ENCODE results near the gene SSC5D.

SSC5D gene

GRCh38 chr19:55467236-55468053 lies 20.8 kb upstream of the SSC5D start:
- TF ChIP-seq RAD21 (IDR thresholded peaks at IDR 0.05; ENCODE audit: low read depth): peak; percentile 58; the same call in 1 of the 2 replicates
- TF ChIP-seq USF1 (IDR thresholded peaks at IDR 0.05): no peak
- no peak for TF ChIP-seq FOXM1 (IDR thresholded peaks at IDR 0.05; ENCODE audit: borderline replicate concordance, low read depth)
- TF ChIP-seq EGR1 (IDR thresholded peaks at IDR 0.05): no peak
- no peak for TF ChIP-seq CREB1 (IDR thresholded peaks at IDR 0.05; ENCODE audit: low read depth)

GRCh38 chr19:55468054-55468393 lies 20.2 kb upstream of the SSC5D start:
- TF ChIP-seq EP300 (IDR thresholded peaks at IDR 0.05; ENCODE audit: borderline replicate concordance): no peak
- no peak for TF ChIP-seq TAF1 (IDR thresholded peaks at IDR 0.05; ENCODE audit: low read depth)
- no peak for TF ChIP-seq CEBPB (IDR thresholded peaks at IDR 0.05)
- TF ChIP-seq ZBTB7A (IDR thresholded peaks at IDR 0.05; ENCODE audit: low read depth): no peak
- no peak for TF ChIP-seq RAD21 (IDR thresholded peaks at IDR 0.05; ENCODE audit: low read depth)
- no peak for TF ChIP-seq TEAD4 (IDR thresholded peaks at IDR 0.05)
- TF ChIP-seq TCF12 (IDR thresholded peaks at IDR 0.05; ENCODE audit: low read depth): no peak
- no peak for TF ChIP-seq YY1 (IDR thresholded peaks at IDR 0.05; ENCODE audit: low read depth)
- no peak for TF ChIP-seq NFIC (IDR thresholded peaks at IDR 0.05)

- TF ChIP-seq CEBPB (IDR thresholded peaks at IDR 0.05) (no peak), YY1 (IDR thresholded peaks at IDR 0.05; ENCODE audit: low read depth) (no peak), ZBTB7A (IDR thresholded peaks at IDR 0.05; ENCODE audit: low read depth) (no peak), REST (IDR thresholded peaks at IDR 0.05; ENCODE audit: low read depth) (no peak), CREB1 (IDR thresholded peaks at IDR 0.05; ENCODE audit: low read depth) (no peak), EP300 (IDR thresholded peaks at IDR 0.05; ENCODE audit: borderline replicate concordance) (no peak), EGR1 (IDR thresholded peaks at IDR 0.05) (no peak), RAD21 (IDR thresholded peaks at IDR 0.05; ENCODE audit: low read depth) (no peak), TAF1 (IDR thresholded peaks at IDR 0.05; ENCODE audit: low read depth) (no peak), NFIC (IDR thresholded peaks at IDR 0.05) (no peak), USF1 (IDR thresholded peaks at IDR 0.05) (no peak), MAX (IDR thresholded peaks at IDR 0.05) (no peak), FOXM1 (IDR thresholded peaks at IDR 0.05; ENCODE audit: borderline replicate concordance, low read depth) (no peak)
Observed at GRCh38 chr19:55471266-55471665, 17.0 kb upstream of the SSC5D start.

GRCh38 chr19:55472463-55472862 lies 15.8 kb upstream of the SSC5D start:
- no peak for TF ChIP-seq CREB1 (IDR thresholded peaks at IDR 0.05; ENCODE audit: low read depth)
- TF ChIP-seq CEBPB (IDR thresholded peaks at IDR 0.05): no peak
- peak; percentile 56 for TF ChIP-seq TEAD4 (IDR thresholded peaks at IDR 0.05)

GRCh38 chr19:55473225-55474012 lies 14.8 kb upstream of the SSC5D start:
- TF ChIP-seq MAX (IDR thresholded peaks at IDR 0.05) (no peak), CREB1 (IDR thresholded peaks at IDR 0.05; ENCODE audit: low read depth) (no peak)

- TF ChIP-seq YY1 (IDR thresholded peaks at IDR 0.05; ENCODE audit: low read depth): 0 out of 2 replicates have a peak, but pooled peaks have one; percentile 11
- TF ChIP-seq NFIC (IDR thresholded peaks at IDR 0.05): peak; percentile 60
- no peak for TF ChIP-seq TAF1 (IDR thresholded peaks at IDR 0.05; ENCODE audit: low read depth)
- no peak for TF ChIP-seq CEBPB (IDR thresholded peaks at IDR 0.05)
- TF ChIP-seq FOXM1 (IDR thresholded peaks at IDR 0.05; ENCODE audit: borderline replicate concordance, low read depth): no peak
- peak; percentile 5; the same call in 1 of the 2 replicates for TF ChIP-seq MAX (IDR thresholded peaks at IDR 0.05)
- TF ChIP-seq EGR1 (IDR thresholded peaks at IDR 0.05): no peak
- peak; percentile 82 for TF ChIP-seq TEAD4 (IDR thresholded peaks at IDR 0.05)
- TF ChIP-seq EP300 (IDR thresholded peaks at IDR 0.05; ENCODE audit: borderline replicate concordance): peak; percentile 47; the same call in 1 of the 2 replicates
- TF ChIP-seq TCF12 (IDR thresholded peaks at IDR 0.05; ENCODE audit: low read depth): peak; percentile 30; the same call in 1 of the 2 replicates
- no peak for TF ChIP-seq USF1 (IDR thresholded peaks at IDR 0.05)
- TF ChIP-seq RAD21 (IDR thresholded peaks at IDR 0.05; ENCODE audit: low read depth): no peak
- TF ChIP-seq REST (IDR thresholded peaks at IDR 0.05; ENCODE audit: low read depth): no peak
- no peak for TF ChIP-seq CREB1 (IDR thresholded peaks at IDR 0.05; ENCODE audit: low read depth)
- TF ChIP-seq ZBTB7A (IDR thresholded peaks at IDR 0.05; ENCODE audit: low read depth): no peak
Observed at GRCh38 chr19:55474269-55475265, 13.7 kb upstream of the SSC5D start.

Measured in Ishikawa (cell line).